ENCODE data around the gene BBS9. TPM values are rescaled to one million over a fixed set of nuclear protein-coding genes. Genes with fewer than 3 reads are reported as not detected.

BBS9 gene
- total and polyA plus RNA-seq, 12 donors = 4.1 to 44.0 (median 10.0) TPM

DNA sequence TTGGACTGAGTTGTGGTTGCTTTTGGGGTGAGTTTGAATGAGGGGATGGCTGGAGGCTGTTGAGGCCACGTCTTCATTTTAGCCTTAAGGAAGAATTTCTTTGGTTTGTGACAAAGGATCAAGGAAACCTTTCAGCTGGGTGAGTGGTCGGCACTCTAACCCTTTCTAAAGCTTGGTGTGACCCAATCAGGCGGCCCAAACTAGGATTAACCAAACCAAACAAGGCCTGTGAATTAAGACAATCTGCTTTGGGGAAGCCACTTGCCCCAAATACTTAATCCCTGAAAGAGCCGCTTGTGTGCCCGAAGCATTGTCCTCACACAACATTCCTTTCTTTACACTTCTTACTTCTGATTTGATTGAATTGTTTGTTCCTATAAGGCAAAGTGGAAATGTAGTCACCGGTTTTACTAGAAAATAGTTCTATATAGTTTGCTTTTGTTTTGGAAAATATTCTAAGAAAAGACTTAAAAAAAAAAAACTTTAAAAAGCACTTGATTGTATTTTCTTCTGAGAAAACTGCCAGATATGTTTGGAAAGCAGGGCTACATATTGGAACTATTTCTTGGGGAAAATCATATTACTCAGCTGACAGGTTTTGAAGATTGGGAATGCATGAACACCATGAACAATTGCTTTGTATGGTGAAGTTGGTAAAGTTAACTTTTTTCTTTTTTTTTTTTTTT is 503.6 kb downstream of the BBS9 start:
- no peak for DNase-seq
- 95 to 96% methylated on average over 6 of the region's 6 CpGs for WGBS, 2 donors

DNA sequence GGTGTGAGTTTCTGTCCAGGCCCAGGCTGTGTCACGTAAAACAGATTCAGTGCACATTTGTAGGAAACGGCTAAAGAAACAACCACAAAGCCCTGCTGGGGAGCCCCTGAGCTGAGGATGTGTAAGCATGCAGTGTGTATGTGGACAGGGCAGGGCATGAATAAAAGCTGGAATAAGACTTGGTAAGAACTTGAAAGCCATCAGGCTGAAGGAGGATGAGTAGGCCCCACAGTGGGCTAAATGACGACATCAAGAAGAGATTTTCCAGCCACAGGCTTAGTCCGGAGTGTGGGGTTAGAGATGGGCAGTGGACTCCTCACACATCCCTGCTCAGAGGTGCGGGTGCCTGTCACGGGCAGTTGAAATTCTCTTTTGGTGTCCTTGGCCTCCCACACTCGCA is 505.2 kb downstream of the BBS9 start:
- intact Hi-C loops (cut with DNase I) = no loop called here
- peaks cover 0 to 4% (median 0%) of the 10 kb centered on the region in 9 donors for H3K4me1 ChIP-seq
- WGBS, 2 donors = 84 to 96% methylated on average over 6 to 7 of the region's 7 CpGs
- no peak overlapping the region for H3K4me3 ChIP-seq
- H3K9me3 ChIP-seq = no peaks in the 10 kb centered on the region
- H3K36me3 ChIP-seq = no peaks in the 10 kb centered on the region
- ATAC-seq (no peak), DNase-seq (no peak)
- no peaks in the 10 kb centered on the region for H3K27me3 ChIP-seq
- no peak overlapping the region for H3K27ac ChIP-seq
- TF ChIP-seq, protein P1, sequence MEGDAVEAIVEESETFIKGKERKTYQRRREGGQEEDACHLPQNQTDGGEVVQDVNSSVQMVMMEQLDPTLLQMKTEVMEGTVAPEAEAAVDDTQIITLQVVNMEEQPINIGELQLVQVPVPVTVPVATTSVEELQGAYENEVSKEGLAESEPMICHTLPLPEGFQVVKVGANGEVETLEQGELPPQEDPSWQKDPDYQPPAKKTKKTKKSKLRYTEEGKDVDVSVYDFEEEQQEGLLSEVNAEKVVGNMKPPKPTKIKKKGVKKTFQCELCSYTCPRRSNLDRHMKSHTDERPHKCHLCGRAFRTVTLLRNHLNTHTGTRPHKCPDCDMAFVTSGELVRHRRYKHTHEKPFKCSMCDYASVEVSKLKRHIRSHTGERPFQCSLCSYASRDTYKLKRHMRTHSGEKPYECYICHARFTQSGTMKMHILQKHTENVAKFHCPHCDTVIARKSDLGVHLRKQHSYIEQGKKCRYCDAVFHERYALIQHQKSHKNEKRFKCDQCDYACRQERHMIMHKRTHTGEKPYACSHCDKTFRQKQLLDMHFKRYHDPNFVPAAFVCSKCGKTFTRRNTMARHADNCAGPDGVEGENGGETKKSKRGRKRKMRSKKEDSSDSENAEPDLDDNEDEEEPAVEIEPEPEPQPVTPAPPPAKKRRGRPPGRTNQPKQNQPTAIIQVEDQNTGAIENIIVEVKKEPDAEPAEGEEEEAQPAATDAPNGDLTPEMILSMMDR (IDR thresholded peaks at IDR 0.05) = no peak

More for the DNA sequence above, 503.6 kb downstream of the BBS9 start:
- TF ChIP-seq, protein P1 (IDR thresholded peaks at IDR 0.05) = no peak
- no peaks in the 10 kb centered on the region for H3K4me1 ChIP-seq
- H3K27me3 ChIP-seq = no peaks in the 10 kb centered on the region
- intact Hi-C loops (cut with DNase I) = no loop called here
- H3K9me3 ChIP-seq = no peaks in the 10 kb centered on the region
- no peak overlapping the region for H3K27ac ChIP-seq
- no peak for ATAC-seq
- H3K4me3 ChIP-seq = no peak overlapping the region
- no peaks in the 10 kb centered on the region for H3K36me3 ChIP-seq

DNA sequence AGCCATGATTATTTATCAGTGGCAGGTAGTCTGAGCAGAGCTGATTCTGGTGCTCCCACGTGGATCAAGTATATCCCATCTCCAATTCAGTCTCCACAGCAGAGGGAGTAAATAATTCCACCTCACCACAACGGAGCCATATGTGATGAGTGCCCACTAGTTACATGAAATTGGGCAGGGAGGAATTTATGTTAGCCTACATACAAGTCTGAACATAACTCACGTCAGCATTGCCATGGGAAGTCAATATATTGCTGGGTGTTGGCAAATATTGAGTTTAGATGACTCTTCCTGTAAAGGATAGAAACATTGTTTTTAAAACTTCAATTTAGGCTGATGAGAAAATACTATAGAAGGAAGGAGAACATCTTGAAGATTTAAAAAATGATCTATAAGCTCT is 507.0 kb downstream of the BBS9 start:
- H3K36me3 ChIP-seq = no peaks in the 10 kb centered on the region
- no peak overlapping the region for H3K4me3 ChIP-seq
- peaks cover 0 to 4% (median 0%) of the 10 kb centered on the region in 9 donors for H3K4me1 ChIP-seq
- no peak for DNase-seq
- ATAC-seq = no peak
- no peaks in the 10 kb centered on the region for H3K27me3 ChIP-seq
- no peak overlapping the region for H3K27ac ChIP-seq
- intact Hi-C loops (cut with DNase I) = no loop called here
- TF ChIP-seq, protein P1 (IDR thresholded peaks at IDR 0.05) = no peak
- H3K9me3 ChIP-seq = no peaks in the 10 kb centered on the region
- WGBS, 2 donors = 91% methylated on average over 3 of the region's 3 CpGs

DNA sequence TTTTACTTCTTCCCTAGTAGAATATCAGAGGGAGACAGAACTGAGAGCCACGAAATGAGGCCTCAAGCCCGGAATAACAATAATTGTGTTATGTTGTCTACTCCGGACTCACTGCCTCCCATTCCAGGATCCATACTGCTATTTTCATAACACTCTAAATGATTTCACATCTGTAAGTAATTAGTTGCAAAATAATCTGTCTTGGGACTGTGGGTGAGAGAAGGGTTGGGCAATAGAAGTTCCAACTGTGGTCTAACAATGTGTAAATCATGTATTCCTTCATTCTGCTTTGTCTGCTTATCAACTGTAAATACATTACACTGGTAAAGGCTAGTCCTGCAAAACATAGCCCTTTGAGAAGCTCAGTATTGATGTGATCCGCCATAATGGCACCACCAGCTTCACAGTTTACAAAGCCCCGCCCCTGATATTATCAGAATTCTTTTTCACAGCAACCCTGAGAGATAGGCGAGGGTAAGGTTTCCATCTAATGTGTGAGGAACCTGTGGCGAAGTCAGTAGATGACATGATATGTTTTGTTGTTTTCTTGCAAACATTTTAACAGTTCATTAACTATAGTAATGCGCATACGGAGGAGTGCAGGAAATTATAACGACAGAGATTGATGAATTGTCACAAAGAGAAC is 510.3 kb downstream of the BBS9 start:
- intact Hi-C loops (cut with DNase I) = no loop called here

More for the DNA sequence above, 510.3 kb downstream of the BBS9 start:
- ATAC-seq (peak in 4 of 8 donors; percentile 33 to 72 (median 40)), DNase-seq (no peak)
- Histone ChIP-seq H3K27ac (no peak overlapping the region), H3K36me3 (no peaks in the 10 kb centered on the region), H3K27me3 (no peaks in the 10 kb centered on the region), H3K4me3 (no peak overlapping the region), H3K9me3 (no peaks in the 10 kb centered on the region), H3K4me1 (peaks cover 0 to 4% (median 0%) of the 10 kb centered on the region in 9 donors)
- WGBS, 2 donors = 85% methylated on average over 10 of the region's 10 CpGs
- TF ChIP-seq, protein P1 (IDR thresholded peaks at IDR 0.05) = no peak

All from heart right ventricle (tissue), 16 donors.